Activated CD8-positive, alpha-beta memory T cell treated with anti-CD3 and anti-CD28 coated beads for 1 hour (primary cell): ENCODE data around the gene ZNF790.

Experiments used
- DNase-seq, 2 donors: peaks; one replicate each; pipeline ENCODE4 v3.0.0-alpha.2; 2020; ENCODE audit warnings: low read depth in 1 of 2; ENCODE audit errors: extremely low read depth in 1 of 2

Gene ZNF790

GRCh38 chr19:36772311-36773222, 65.6 kb downstream of the ZNF790 start, which contains the start of gene ZNF850:
Gene ZNF850, minus strand, starts transcription at chr19:36772807. Its CDS starts 10,201 bp downstream, at chr19:36762606.
- peak; percentile 88 to 93 for DNase-seq

DNA sequence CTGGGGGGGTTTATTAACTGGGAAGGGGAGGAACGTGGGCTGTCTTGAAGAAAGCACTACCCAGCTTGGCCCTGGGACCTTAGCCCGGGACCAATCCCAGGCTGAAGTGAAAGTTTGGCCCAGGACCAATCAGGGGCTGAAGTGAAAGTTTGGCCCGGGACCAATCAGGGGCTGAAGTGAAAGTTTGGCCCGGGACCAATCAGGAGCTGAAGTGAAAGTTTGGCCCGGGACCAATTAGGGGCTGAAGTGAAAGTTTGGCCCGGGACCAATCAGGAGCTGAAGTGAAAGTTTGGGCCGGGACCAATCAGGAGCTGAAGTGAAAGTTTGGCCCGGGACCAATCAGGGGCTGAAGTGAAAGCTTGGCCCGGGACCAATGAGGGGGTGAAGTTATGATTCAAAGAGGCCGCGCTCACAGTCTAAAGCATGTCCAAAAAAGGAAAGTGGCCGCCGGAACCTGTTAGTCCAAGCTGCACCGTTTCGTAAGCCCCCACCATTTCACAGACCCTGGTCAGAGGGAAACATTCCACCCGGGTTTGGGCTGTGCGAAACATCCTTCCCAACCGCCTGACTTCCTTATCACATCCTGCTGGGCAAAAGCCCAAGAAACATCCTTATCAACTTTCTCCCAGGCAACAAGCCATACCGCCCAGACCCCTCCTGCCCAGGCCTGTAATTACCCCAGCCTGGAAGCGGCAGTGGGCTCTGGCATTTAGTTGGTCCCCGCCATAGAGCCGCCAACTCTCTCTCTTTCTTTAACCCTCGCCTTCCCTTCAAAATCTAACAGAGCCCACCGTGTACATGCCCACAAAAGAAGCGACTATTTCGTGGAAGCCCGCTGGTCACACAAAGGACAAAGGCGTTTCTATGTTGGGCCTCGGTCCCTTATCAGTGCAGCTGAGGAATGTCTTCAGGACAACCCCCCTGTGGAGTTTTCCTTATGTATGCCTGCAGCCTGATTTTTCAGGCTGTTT, 66.6 kb downstream of the ZNF790 start:
- DNase-seq, result no peak
